SK-N-SH treated with all-trans-retinoic acid at 6 μM for 48 hours (cell line): ENCODE data around the gene SNX5.

Experiments used
- ATAC-seq: fragments of 200-7000 bp; cut with Tn5 transposase; 3 replicates; pipeline ENCODE4 v1.9.1; 2020; ENCODE audit warnings: mild to moderate bottlenecking, moderate library complexity
- ARNTL ChIP-seq: fragments of 450-650 bp; formaldehyde crosslinking; IDR thresholded peaks from 2 replicates; pipeline ENCODE4 v1.5.0; 2020; ENCODE audit warnings: low read depth, mild to moderate bottlenecking, moderate library complexity, borderline replicate concordance
- BACH2 ChIP-seq: fragments of 250-450 bp; sonication (Bioruptor Pico); IDR thresholded peaks from 2 replicates; pipeline ENCODE4 v1.9.0; 2021; ENCODE audit warnings: mild to moderate bottlenecking, borderline replicate concordance
- CSDC2 ChIP-seq: fragments of 250-450 bp; sonication (Bioruptor Pico); IDR thresholded peaks from 2 replicates; pipeline ENCODE4 v1.5.0; 2020; ENCODE audit warnings: mild to moderate bottlenecking, moderate library complexity
- CSRNP3 ChIP-seq: fragments of 250-450 bp; sonication (Bioruptor Pico); IDR thresholded peaks from 2 replicates; pipeline ENCODE4 v1.5.1; 2021; ENCODE audit warnings: mild to moderate bottlenecking, moderate library complexity
- ESRRG ChIP-seq: fragments of 250-450 bp; sonication (Bioruptor Pico); IDR thresholded peaks from 2 replicates; pipeline ENCODE4 v1.6.1; 2021; ENCODE audit warnings: mild to moderate bottlenecking
- OSR1 ChIP-seq: fragments of 250-450 bp; sonication (Bioruptor Pico); IDR thresholded peaks from 2 replicates; pipeline ENCODE4 v1.8.0; 2022; ENCODE audit warnings: moderate library complexity, mild to moderate bottlenecking, inconsistent platforms
- PPARA ChIP-seq: fragments of 250-450 bp; sonication (Bioruptor Pico); IDR thresholded peaks from 2 replicates; pipeline ENCODE4 v1.5.0; 2020; ENCODE audit warnings: mild to moderate bottlenecking, borderline replicate concordance
- SNAI2 ChIP-seq: fragments of 250-450 bp; sonication (Bioruptor Pico); IDR thresholded peaks from 2 replicates; pipeline ENCODE4 v1.5.0; 2020; ENCODE audit warnings: mild to moderate bottlenecking, moderate library complexity
- TOX ChIP-seq: fragments of 250-450 bp; sonication (Bioruptor Pico); IDR thresholded peaks from 2 replicates; pipeline ENCODE4 v1.8.0; 2021; ENCODE audit warnings: mild to moderate bottlenecking, moderate library complexity, borderline replicate concordance
- ZFP3 ChIP-seq: fragments of 250-450 bp; sonication (Bioruptor Pico); IDR thresholded peaks from 2 replicates; pipeline ENCODE4 v1.5.0; 2020; ENCODE audit warnings: mild to moderate bottlenecking, moderate library complexity
- ZFP30 ChIP-seq: fragments of 450-650 bp; formaldehyde crosslinking; IDR thresholded peaks from 2 replicates; pipeline ENCODE4 v1.5.0; 2022; ENCODE audit warnings: mild to moderate bottlenecking, moderate library complexity
- ZNF565 ChIP-seq: fragments of 450-650 bp; formaldehyde crosslinking; conservative IDR thresholded peaks from 2 replicates; pipeline ENCODE4 v1.5.0; 2020; ENCODE audit warnings: low read depth, mild to moderate bottlenecking, moderate library complexity
- ZNF70 ChIP-seq: fragments of 450-650 bp; formaldehyde crosslinking; IDR thresholded peaks from 2 replicates; pipeline ENCODE4 v1.5.0; 2020; ENCODE audit warnings: mild to moderate bottlenecking, moderate library complexity
- TF ChIP-seq, protein P1 (sequence below): fragments of 250-450 bp; sonication (Bioruptor Pico); IDR thresholded peaks from 2 replicates; pipeline ENCODE4 v1.8.0; 2021; ENCODE audit warnings: low read depth, mild to moderate bottlenecking, moderate library complexity, borderline replicate concordance
- TF ChIP-seq, protein P2 (sequence below): fragments of 250-450 bp; sonication (Bioruptor Pico); IDR thresholded peaks from 2 replicates; pipeline ENCODE4 v1.5.0; 2020; ENCODE audit warnings: mild to moderate bottlenecking, moderate library complexity
- TF ChIP-seq, protein P3 (sequence below): fragments of 250-450 bp; sonication (Bioruptor Pico); IDR thresholded peaks from 2 replicates; pipeline ENCODE4 v1.5.1; 2020; ENCODE audit warnings: low read depth, mild to moderate bottlenecking, moderate library complexity

Gene SNX5

DNA sequence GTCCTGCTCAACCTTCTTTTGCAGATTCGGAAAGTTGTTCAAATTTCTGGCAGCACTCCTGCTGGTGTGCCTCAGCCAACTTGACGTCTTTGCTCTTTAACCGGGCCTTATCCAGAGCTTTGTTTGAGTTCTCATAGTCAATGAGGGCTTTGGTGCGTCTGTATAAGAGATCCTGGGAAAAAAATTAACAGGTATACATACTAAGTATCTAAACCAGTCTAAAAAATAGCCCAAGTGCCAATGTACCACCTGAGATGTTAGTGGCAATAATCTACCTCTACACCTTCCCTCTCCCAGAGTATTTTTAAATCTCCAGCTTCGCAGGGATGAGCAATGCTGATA, 21.1 kb downstream of the SNX5 start:
- TF ChIP-seq BACH2 (CRISPR knock-in tag): no peak
- TF ChIP-seq TOX (CRISPR knock-in tag): no peak
- TF ChIP-seq ZFP30 (CRISPR knock-in tag): no peak
- TF ChIP-seq, protein P1, sequence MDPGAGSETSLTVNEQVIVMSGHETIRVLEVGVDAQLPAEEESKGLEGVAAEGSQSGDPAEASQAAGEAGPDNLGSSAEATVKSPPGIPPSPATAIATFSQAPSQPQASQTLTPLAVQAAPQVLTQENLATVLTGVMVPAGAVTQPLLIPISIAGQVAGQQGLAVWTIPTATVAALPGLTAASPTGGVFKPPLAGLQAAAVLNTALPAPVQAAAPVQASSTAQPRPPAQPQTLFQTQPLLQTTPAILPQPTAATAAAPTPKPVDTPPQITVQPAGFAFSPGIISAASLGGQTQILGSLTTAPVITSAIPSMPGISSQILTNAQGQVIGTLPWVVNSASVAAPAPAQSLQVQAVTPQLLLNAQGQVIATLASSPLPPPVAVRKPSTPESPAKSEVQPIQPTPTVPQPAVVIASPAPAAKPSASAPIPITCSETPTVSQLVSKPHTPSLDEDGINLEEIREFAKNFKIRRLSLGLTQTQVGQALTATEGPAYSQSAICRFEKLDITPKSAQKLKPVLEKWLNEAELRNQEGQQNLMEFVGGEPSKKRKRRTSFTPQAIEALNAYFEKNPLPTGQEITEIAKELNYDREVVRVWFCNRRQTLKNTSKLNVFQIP (CRISPR knock-in tag): no peak
- no peak for TF ChIP-seq ZFP3
- no peak for TF ChIP-seq ARNTL
- TF ChIP-seq, protein P2, sequence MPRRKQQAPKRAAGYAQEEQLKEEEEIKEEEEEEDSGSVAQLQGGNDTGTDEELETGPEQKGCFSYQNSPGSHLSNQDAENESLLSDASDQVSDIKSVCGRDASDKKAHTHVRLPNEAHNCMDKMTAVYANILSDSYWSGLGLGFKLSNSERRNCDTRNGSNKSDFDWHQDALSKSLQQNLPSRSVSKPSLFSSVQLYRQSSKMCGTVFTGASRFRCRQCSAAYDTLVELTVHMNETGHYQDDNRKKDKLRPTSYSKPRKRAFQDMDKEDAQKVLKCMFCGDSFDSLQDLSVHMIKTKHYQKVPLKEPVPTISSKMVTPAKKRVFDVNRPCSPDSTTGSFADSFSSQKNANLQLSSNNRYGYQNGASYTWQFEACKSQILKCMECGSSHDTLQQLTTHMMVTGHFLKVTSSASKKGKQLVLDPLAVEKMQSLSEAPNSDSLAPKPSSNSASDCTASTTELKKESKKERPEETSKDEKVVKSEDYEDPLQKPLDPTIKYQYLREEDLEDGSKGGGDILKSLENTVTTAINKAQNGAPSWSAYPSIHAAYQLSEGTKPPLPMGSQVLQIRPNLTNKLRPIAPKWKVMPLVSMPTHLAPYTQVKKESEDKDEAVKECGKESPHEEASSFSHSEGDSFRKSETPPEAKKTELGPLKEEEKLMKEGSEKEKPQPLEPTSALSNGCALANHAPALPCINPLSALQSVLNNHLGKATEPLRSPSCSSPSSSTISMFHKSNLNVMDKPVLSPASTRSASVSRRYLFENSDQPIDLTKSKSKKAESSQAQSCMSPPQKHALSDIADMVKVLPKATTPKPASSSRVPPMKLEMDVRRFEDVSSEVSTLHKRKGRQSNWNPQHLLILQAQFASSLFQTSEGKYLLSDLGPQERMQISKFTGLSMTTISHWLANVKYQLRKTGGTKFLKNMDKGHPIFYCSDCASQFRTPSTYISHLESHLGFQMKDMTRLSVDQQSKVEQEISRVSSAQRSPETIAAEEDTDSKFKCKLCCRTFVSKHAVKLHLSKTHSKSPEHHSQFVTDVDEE (CRISPR knock-in tag): no peak
- TF ChIP-seq ESRRG (CRISPR knock-in tag): no peak
- no peak for ATAC-seq

GRCh38 chr20:17946572-17947473, 21.8 kb downstream of the SNX5 start:
- no peak for TF ChIP-seq OSR1 (CRISPR knock-in tag)
- TF ChIP-seq ZFP30 (CRISPR knock-in tag): no peak
- TF ChIP-seq SNAI2 (CRISPR knock-in tag): no peak
- TF ChIP-seq BACH2 (CRISPR knock-in tag): no peak
- TF ChIP-seq TOX (CRISPR knock-in tag): no peak
- TF ChIP-seq, protein P2 (CRISPR knock-in tag): no peak
- TF ChIP-seq ARNTL: no peak
- no peak for TF ChIP-seq PPARA (CRISPR knock-in tag)
- TF ChIP-seq CSDC2: no peak
- TF ChIP-seq ZNF70 (CRISPR knock-in tag): no peak
- no peak for ATAC-seq

DNA sequence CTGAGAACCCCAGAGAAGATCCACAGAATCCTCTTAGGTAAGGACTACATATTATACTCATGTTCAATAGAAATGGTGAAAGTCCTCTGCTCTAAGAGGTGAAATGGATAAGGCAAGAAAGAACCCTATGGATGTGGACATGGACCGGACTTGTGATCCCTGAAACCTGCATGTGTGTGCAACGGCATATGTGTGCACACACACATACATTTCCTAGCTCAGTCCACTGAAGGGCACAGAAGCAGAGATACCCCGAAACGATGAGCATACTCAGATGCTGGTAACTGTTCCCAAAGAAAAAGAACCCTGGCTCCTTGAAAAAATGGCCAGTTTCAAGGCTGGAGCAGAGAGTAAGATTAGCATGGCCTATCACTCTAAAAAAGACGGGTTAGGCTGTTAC, 22.6 kb downstream of the SNX5 start:
- no peak for ATAC-seq
- no peak for TF ChIP-seq ZFP30 (CRISPR knock-in tag)
- TF ChIP-seq, protein P2 (CRISPR knock-in tag): no peak
- no peak for TF ChIP-seq ZNF565 (CRISPR knock-in tag)
- no peak for TF ChIP-seq TOX (CRISPR knock-in tag)
- no peak for TF ChIP-seq ESRRG (CRISPR knock-in tag)
- TF ChIP-seq ARNTL: no peak

DNA sequence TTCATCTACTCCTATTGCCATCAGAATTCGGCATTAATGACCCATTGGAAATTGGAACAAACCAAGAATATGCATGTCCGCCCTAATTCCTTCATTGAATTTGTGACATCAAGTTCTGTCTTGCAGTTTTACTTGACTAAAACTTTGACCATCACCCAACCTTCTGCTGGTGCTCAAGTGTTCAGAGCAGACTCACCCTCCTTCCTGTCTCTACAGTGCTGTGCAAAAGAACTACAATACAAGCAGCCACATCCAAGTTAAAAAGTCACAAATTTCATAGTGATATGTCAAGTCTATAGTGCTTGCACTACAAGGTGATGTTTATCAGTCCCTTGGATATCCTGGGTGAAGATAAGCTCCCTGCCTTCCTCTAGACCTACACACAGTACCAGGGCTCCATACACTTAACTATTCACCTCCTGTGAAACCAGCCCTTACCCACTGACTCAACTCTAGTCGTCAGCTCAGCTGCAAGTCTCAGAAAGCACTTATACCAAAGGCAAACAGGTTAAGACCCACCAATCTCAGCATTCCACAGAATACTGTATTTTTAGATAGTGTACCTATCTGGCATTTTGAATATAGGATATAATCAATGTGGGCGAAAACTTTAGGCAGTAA, 23.6 kb downstream of the SNX5 start:
- ATAC-seq: no peak
- no peak for TF ChIP-seq CSRNP3
- no peak for TF ChIP-seq PPARA (CRISPR knock-in tag)
- TF ChIP-seq ZFP3: no peak
- TF ChIP-seq, protein P3, sequence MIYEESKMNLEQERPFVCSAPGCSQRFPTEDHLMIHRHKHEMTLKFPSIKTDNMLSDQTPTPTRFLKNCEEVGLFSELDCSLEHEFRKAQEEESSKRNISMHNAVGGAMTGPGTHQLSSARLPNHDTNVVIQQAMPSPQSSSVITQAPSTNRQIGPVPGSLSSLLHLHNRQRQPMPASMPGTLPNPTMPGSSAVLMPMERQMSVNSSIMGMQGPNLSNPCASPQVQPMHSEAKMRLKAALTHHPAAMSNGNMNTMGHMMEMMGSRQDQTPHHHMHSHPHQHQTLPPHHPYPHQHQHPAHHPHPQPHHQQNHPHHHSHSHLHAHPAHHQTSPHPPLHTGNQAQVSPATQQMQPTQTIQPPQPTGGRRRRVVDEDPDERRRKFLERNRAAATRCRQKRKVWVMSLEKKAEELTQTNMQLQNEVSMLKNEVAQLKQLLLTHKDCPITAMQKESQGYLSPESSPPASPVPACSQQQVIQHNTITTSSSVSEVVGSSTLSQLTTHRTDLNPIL: no peak
- TF ChIP-seq ZNF565 (CRISPR knock-in tag): no peak
- TF ChIP-seq TOX (CRISPR knock-in tag): no peak
- no peak for TF ChIP-seq ARNTL
